HG03469 (cell line): Measurements from ENCODE around the gene PGLYRP1.

Source experiments
- ATAC-seq: cut with Tn5 transposase; IDR thresholded peaks from one replicate; pipeline ENCODE4 v1.9.1; 2021; ENCODE audit warnings: mild to moderate bottlenecking, moderate library complexity, moderate number of reproducible peaks; ENCODE audit not compliant: unreplicated experiment

PGLYRP1 gene

DNA sequence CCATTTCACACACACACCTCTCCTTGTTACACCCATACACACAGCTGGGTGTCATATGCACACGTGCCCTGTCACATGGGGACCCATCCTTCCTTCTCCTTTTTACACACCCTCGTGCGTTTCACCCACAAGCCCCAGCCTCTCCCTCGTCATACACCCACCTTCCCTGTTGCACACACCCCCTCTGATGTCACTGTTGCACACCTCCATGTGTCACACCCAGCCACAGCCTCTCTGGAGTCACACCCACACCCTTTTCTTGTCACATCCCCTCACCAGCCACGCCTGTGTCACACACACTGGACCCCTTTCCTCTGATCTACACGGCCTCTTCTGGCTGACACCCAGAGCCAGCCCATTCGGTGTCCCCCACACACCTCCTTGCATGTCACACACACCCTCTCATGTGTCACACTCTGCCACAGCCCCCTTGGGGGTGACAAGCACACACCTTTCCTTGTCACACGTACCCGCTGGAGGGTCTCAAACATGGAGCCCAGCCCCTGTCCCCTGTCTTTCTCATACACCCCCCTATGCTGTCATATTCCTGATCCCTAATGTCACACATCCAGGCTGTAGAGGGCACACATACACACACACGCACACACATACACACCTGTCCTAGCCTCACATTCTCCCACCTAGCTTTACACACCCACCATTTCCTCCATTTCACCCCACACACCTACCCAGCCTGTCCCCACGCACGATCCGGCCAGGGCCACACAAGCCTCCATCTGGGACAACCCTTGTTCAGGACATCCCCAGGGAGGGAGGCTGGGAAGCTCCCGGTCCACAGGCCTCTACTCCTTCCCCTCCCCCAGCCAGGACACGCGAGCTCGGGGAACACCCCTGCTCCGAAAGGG lies 50.5 kb downstream of the PGLYRP1 start:
- ATAC-seq, result no peak

DNA sequence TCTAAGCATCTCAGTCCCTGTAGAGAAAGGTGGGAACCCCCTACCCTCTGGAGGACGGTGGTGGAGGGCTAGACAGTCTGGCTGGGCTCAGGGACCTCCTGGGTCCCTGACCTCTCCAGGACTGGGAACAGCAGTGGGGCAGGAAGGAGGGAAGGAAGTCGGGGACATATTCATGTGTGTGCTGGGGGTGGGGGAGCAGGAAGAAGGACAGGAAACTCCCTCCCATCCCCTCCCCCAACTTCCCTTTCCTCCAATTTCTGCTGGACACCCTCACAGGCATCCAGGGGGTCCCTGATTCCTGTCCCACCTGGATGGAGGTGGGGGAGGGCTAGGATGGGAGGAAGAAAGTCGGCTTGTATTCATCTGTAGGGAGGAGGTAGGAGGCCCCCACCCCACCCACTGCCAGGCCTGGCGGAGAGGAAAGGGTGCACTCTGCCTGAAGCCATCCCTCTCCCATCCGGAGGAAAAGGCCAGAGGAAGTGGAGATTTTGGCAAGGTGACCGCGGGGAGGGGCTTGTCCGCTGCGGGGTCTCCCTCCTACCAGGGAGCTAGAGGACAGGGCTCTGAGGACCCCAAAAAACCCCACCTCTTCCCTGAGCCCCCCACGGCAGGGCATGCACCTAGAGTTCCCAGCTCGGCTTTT lies 51.5 kb downstream of the PGLYRP1 start:
- ATAC-seq, result no peak

DNA sequence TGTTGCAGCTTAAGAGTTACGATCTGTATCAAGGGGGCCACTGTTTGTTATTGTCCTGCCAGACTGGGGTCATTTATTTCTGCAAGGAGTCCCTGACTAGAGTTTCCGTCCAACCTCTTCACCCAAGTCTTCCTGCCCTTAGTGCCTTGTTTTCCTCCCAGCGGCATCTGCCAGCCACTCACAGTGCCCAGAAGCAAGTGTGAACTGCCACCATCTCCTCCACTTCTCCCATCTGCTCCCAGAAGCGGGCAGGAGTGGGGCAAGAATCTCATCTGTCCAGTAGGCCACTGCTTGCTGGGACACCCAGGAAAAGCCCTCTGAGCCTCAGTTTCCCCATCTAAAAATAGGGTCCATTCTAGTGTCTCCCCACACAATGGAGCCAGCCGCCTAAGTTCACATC lies 53.2 kb downstream of the PGLYRP1 start:
- no peak for ATAC-seq
